Measurements from ENCODE around the gene SGIP1.

- TF ChIP-seq EZH2 (IDR thresholded peaks at IDR 0.05) (no peak), CTCF (IDR thresholded peaks at IDR 0.05) (no peak)
Measured at GRCh38 chr1:66774438-66774837, 240.5 kb downstream of the SGIP1 start.

Measured in neural progenitor cell (in vitro differentiated cells).